Metanephros (tissue), 1 donor: ENCODE data around the gene IFNA6. TPM values are rescaled to one million over a fixed set of nuclear protein-coding genes. Genes with fewer than 3 reads are reported as not detected.

Source experiments
- total RNA-seq: library from RNA; depleted of rRNA; stranded (reverse); fragments of >200 nt; gene quantifications from one replicate; pipeline ENCODE4 v1.2.3, GENCODE V29; 2014

The IFNA6 gene
- not detected for total RNA-seq

GRCh38 chr9:21350787-21351186 lies at the start of gene IFNA6:
Gene IFNA6, minus strand, starts transcription at chr9:21350887. Its CDS starts 0 bp downstream, at chr9:21350887.

GRCh38 chr9:21385131-21385670 lies 34.5 kb upstream of the IFNA6 start, which contains the start of gene IFNA2:
Gene IFNA2, minus strand, starts transcription at chr9:21385398. Its CDS starts 69 bp downstream, at chr9:21385329.

GRCh38 chr9:21367957-21368356 lies 17.3 kb upstream of the IFNA6 start, which contains the start of gene IFNA13:
Gene IFNA13, minus strand, starts transcription at chr9:21368057. Its CDS starts 47 bp downstream, at chr9:21368010.

GRCh38 chr9:21334701-21335632 lies 15.7 kb downstream of the IFNA6 start, which contains the start of gene KLHL9:
Gene KLHL9, minus strand, starts transcription at chr9:21335404. Its CDS starts 545 bp downstream, at chr9:21334859.

GRCh38 chr9:21305213-21305612 lies 45.5 kb downstream of the IFNA6 start, which contains the start of gene IFNA5:
Gene IFNA5, minus strand, starts transcription at chr9:21305313. Its CDS starts 57 bp downstream, at chr9:21305256.

Other genes starting within 250 kb of the IFNA6 start
- gene IFNW1, start 209.1 kb downstream of the IFNA6 start, total RNA-seq: not detected
- not detected for gene IFNA21, start 184.2 kb downstream of the IFNA6 start, total RNA-seq
- not detected for gene IFNA4, start 163.3 kb downstream of the IFNA6 start, total RNA-seq
- not detected for gene IFNA7, start 148.7 kb downstream of the IFNA6 start, total RNA-seq
- gene IFNA10, start 143.7 kb downstream of the IFNA6 start, total RNA-seq: not detected
- not detected for gene IFNA16, start 133.6 kb downstream of the IFNA6 start, total RNA-seq
- not detected for gene IFNA17, start 122.7 kb downstream of the IFNA6 start, total RNA-seq
- not detected for gene IFNA14, start 110.9 kb downstream of the IFNA6 start, total RNA-seq
- not detected for gene IFNA5, start 45.6 kb downstream of the IFNA6 start, total RNA-seq
- gene KLHL9, start 15.5 kb downstream of the IFNA6 start, total RNA-seq: 36.2 TPM
- not detected for gene IFNA13, start 17.2 kb upstream of the IFNA6 start, total RNA-seq
- gene IFNA2, start 34.5 kb upstream of the IFNA6 start, total RNA-seq: not detected
- not detected for gene IFNA8, start 58.2 kb upstream of the IFNA6 start, total RNA-seq
- not detected for gene IFNA1, start 89.6 kb upstream of the IFNA6 start, total RNA-seq
- gene IFNE, start 131.4 kb upstream of the IFNA6 start, total RNA-seq: not detected